Urothelium cell line (cell line): Measurements from ENCODE around the gene MRPL47.
"Not testable (repeated sequence)": the region's sequence is repeated elsewhere in the genome, so short reads cannot be mapped to it uniquely, and the experiment has no call there.

ENCODE experiments used
- DNase-seq: peaks from one replicate; pipeline ENCODE4 v3.0.0; 2011; ENCODE audit warnings: low spot score, mixed read lengths
- FAIRE-seq: peaks from 2 replicates; lab custom pipeline; 2011; peaks lifted over from hg19 to GRCh38; lab: Jason Lieb, UNC

Gene MRPL47

GRCh38 chr3:179604321-179605078 lies at the start of gene MRPL47, which contains the start of gene NDUFB5:
MRPL47 (minus strand) TSS chr3:179604638; CDS start chr3:179604624, 14 bp downstream.
NDUFB5 (plus strand) TSS chr3:179604794; CDS start chr3:179604816, 22 bp downstream.
- DNase-seq = peak; percentile 95
- peak; percentile 77 for FAIRE-seq

DNA sequence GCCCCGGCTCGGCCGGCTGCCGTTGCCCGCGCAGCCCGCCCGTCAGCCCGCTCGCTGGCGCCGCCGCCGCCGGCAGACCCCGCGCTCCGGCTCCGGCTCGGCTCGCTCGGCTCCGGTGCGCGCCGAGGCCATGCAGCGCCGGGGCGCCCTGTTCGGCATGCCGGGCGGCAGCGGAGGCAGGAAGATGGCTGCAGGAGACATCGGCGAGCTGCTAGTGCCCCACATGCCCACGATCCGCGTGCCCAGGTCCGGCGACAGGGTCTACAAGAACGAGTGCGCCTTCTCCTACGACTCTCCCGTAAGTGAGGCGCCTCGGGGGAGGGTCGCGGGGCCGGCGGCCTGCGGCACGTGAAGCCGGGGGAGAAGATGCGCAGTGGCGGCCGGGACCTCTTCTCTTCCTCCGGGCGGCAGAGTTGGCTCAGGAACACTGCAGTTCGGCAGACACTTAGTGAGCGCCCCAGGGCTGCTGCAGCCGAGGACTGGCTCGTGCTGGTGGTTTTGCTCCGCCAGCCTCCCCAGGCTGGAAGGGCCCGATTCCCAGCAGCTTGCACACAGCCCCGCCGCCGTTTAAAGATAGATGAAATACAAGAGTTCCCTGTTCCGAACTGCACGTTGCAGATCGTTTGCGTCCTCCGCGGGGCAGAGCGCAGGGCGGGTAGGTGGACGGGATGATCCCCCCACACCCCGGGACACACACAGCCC lies 48.8 kb upstream of the MRPL47 start:
- DNase-seq = peak; percentile 61
- FAIRE-seq = no peak

- DNase-seq = peak; percentile 85
- FAIRE-seq = no peak
Observed at GRCh38 chr3:179652447-179653095, 48.1 kb upstream of the MRPL47 start, which contains the start of gene USP13. USP13 (plus strand) TSS chr3:179653040; CDS start chr3:179653226, 186 bp downstream.

GRCh38 chr3:179651687-179652446 lies 47.4 kb upstream of the MRPL47 start:
- DNase-seq (no peak), FAIRE-seq (no peak)

DNA sequence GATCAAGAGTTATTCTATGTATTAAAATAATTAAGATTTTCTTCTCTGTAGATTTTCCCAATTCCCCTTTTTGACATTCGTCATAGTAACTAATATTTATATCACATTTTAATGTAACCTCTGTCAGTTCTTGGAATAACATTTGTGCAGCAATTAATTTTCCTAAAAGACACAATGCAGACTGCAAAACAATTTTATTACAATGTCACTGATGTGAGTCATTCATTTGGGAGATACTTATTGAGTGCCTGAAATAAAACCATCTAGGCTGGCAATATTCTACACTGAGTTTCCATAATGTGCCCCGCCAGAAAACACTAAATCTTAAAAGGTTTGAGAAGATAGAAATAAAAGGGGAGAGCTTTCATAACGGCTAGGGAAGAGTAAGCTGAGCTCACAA lies 41.7 kb upstream of the MRPL47 start:
- no peak for FAIRE-seq
- DNase-seq = no peak

GRCh38 chr3:179643837-179644236 lies 39.4 kb upstream of the MRPL47 start:
- not testable (repeated sequence) for DNase-seq, FAIRE-seq

GRCh38 chr3:179642871-179643270 lies 38.4 kb upstream of the MRPL47 start:
- FAIRE-seq (no peak), DNase-seq (no peak)

DNA sequence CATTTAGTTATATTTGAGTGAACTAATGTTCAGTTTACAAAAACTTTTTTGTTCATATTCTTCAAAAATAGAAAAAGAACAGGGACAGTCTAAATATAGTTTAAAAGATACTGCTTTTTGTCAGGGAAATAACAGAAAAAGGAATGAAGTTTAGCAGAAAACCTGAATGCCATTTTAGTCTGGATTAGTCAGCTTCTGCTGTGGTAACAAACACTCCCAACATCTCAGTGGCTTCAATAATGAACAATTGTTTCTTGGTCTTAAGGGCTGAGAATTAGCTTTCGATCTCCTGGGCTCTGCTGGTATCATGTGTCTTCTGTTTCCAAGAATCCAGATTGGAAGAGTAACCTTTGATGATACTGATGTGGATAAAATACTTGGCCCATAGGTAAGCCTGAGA lies 36.0 kb upstream of the MRPL47 start:
- FAIRE-seq = no peak

GRCh38 chr3:179630753-179631451 lies 26.5 kb upstream of the MRPL47 start:
- FAIRE-seq (no peak), DNase-seq (no peak)

More for the DNA sequence above, 36.0 kb upstream of the MRPL47 start:
- DNase-seq = no peak

DNA sequence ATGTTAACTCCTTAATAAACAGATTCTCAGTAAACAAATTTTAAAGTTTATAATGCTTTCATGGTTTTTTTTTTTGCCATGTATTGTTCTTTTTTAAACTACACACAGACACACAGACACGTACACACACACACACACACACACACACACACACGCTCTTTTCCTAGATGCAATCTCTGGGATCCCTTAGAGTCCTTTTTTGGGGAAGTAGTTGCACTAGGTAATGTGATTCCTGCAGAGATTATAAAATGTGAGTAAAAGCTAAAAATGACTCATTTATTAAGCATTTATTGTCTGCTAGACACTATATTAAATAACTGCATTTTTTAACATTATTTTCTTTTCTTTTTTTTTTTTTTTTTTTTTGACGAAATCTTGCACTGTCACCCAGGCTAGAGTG lies 20.0 kb upstream of the MRPL47 start:
- FAIRE-seq (no peak), DNase-seq (no peak)

DNA sequence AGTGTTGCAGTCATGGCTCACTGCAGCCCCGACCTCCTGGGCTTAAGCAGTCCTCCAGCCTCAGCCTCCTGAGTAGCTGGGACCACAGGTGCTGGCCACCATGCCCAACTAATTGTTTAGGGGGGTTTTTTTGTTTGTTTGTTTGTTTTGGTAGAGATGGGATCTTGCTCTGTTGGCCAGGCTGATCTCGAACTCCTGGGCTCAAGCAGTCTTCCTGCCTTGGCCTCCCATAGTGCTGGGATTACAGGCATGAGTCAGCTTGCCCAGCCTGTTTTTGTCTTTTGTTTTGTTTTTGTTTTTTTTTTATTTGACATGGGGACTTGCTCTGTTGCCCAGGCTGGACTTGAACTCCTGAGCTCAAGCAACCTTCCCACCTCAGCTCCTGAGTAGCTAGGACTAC lies 17.6 kb upstream of the MRPL47 start:
- DNase-seq (no peak), FAIRE-seq (no peak)

DNA sequence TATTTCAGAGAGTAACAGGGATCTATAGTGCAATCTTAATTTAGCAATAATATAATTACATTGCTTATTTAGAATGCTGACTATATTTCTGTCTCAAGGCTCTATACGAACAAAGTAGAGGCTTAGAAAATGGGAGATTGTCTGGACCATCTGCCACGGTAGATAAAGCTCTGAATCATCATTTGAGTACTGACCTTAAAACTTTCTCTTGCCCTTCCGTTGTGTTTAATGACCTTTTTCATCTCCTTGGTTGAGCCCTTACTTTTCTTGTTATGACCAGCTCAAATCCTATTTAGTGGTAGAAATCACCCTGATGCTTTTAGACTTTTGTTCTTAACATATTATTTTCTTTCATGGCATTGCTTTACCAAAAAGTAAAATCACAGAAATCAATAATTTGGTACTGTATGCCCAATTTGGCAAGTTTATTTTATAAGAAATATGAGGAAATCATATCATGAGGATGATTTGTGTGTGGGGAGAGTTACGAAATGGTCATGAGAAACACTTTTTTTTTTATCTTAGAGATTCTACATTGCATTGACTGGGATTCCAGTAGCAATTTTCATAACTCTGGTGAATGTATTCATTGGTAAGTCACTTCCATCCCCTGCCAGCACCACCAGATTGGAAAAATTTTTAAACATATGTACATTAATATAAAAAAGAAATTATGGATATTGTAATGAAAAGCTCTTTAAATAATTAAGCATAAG lies 11.2 kb upstream of the MRPL47 start:
- FAIRE-seq = no peak
- DNase-seq = no peak

GRCh38 chr3:179613807-179614206 lies 9.4 kb upstream of the MRPL47 start:
- no peak for DNase-seq
- FAIRE-seq = no peak

GRCh38 chr3:179610066-179610465 lies 5.6 kb upstream of the MRPL47 start:
- FAIRE-seq = no peak

GRCh38 chr3:179608931-179609720 lies 4.7 kb upstream of the MRPL47 start:
- DNase-seq (no peak), FAIRE-seq (no peak)

More at GRCh38 chr3:179610066-179610465, 5.6 kb upstream of the MRPL47 start:
- no peak for DNase-seq

DNA sequence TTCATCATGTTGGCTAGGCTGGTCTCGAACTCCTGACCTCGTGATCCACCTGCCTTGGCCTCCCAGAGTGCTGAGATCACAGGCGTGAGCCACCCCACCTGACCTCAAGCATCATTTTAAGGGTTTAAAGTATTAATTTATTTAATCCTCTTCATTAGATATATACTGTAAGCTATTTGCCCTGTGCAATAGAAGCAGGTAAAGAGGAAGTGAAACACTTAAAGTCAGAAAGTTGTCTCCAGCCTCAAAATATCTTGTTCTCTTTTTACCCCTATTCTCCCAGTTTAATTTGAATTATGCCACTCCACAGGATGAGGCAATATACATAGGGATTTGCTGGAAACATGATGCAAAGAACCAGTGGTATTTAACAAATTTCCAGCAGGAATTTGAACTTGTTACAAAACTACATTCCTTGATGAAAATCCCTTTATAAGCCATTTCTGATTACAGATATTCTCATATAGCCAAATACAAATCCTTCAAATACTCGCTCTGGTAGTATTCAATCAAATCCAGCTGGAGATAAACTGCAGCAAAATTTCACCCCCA lies 2.2 kb upstream of the MRPL47 start:
- FAIRE-seq (no peak), DNase-seq (no peak)

DNA sequence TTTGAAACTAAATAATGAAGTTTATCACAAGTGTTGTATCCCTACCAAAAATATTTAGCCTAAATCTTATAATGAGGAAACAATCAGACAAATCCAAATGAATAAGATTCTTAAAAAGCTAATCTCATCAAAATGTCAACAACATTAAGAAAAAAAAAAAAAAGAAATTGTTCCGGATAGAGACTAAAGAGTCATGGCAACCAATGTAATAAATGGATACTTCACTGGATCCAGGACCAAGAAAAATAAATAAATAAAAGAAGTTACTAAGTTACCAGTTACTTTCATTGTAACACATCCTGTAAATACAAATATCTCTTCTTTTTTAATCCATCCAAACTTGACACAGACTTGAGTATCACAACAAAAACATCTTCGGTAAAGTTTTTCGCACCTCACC lies 607 bp downstream of the MRPL47 start:
- no peak for DNase-seq
- FAIRE-seq = no peak

- no peak for FAIRE-seq
- DNase-seq = no peak
Observed at GRCh38 chr3:179603321-179603720, 1.1 kb downstream of the MRPL47 start.
